Measurements from ENCODE around the gene PHLDB3. TPM values are rescaled to one million over a fixed set of nuclear protein-coding genes. Genes with fewer than 3 reads are reported as not detected.

PHLDB3 gene
- total RNA-seq, 4 donors from 2014 or later: 45.3 to 92.8 (median 61.9) TPM

- Histone ChIP-seq H3K27me3 (no peaks in the 10 kb centered on the region), H3K36me3 (peaks cover 0 to 32% (median 0%) of the 10 kb centered on the region in 3 donors), H3K27ac (peak overlapping the region; percentile 16 to 97 (median 94)), H3K4me1 (peaks cover 8 to 47% (median 14%) of the 10 kb centered on the region in 3 donors), H3K4me3 (no peak overlapping the region), H3K9me3 (no peaks in the 10 kb centered on the region)
- no peak for TF ChIP-seq POLR2A (IDR thresholded peaks at IDR 0.05)
- peak in 5 of 6 experiments; percentile 30 to 63 (median 47) for TF ChIP-seq CTCF (IDR thresholded peaks at IDR 0.05)
- no peak for DNase-seq
- intact Hi-C loops (cut with DNase I): loop anchor here (10.0 kb wide), 1 partner anchor 60 kb away; the partner anchor contains the start of genes IRGQ and ZNF576
- WGBS, 2 donors: 64 to 70% methylated on average over 24 to 30 of the region's 62 CpGs
Measured at GRCh38 chr19:43534816-43535761, 30.5 kb upstream of the PHLDB3 start.

DNA sequence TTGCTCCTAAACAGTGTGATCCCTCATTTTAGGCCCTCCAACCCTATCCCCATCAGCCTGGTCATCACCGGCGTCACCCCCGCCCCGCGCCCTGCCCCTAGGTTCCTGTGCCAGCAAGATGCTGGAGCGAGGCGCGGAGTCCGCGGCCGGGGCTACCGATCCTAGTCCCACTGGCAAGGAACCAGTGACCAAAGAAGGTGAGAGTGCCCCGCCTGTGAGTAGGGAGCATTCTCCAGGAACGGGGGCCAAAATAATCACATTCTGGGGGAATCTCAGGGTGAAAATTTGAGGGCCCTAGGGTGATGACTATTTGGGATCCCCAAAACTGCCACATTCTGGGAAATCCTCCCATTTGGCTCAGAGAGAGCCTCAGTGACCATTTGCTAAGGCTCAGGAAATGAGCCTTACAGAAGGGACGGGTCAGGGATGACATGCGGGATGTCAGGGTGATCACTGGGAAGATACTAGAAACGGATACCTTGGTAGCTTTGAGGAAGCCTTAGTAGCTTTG is 29.8 kb upstream of the PHLDB3 start:
- Histone ChIP-seq H3K4me1 (peaks cover 8 to 54% (median 14%) of the 10 kb centered on the region in 3 donors), H3K27me3 (no peaks in the 10 kb centered on the region), H3K36me3 (peaks cover 0 to 25% (median 0%) of the 10 kb centered on the region in 3 donors), H3K4me3 (peak overlapping the region; percentile 14 to 78 (median 59)), H3K27ac (peak overlapping the region; percentile 16 to 97 (median 94)), H3K9me3 (no peaks in the 10 kb centered on the region)
- intact Hi-C loops (cut with DNase I): loop anchor here (10.0 kb wide), 1 partner anchor 60 kb away; the partner anchor contains the start of genes IRGQ and ZNF576
- no peak for DNase-seq
- WGBS, 2 donors: 17 to 33% methylated on average over 4 to 6 of the region's 17 CpGs
- TF ChIP-seq POLR2A (IDR thresholded peaks at IDR 0.05): no peak
- TF ChIP-seq CTCF (IDR thresholded peaks at IDR 0.05): no peak

DNA sequence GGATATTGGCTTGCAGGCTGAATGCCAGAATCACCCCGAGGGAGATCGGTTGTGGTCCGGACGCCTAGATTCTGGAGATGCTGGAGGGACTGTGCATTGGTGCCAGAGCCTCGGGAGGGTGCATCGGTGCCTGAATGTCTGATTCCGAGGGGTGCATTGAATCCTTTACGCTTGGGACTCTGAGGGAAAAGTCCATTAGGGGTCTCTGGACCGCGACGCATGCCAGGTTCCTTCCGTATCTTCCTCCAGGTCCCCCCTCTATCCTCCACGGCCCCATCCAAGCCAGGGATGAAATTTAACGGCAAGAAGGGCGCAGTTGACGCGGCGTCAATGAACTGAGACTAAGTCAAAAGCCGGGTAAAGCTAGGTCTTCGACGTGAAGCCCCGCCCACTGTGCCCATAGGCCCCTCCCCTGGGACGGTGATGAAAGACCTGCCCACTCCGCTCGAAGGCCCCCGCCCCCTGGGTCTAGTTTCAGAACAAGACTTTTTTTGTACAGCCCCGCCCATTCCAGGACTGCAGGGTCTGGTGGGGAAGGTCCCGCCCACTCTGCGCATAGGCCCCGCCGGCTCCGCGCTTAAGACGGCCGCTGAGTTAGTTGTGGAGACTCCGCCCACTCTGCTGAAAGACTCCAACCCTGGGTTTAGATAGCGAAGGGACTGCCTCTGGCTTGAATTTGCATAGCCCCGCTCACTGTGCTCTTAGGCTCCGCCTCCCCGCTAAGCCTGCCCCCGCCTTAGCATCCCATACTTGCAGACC is 29.2 kb upstream of the PHLDB3 start:
- H3K4me1 ChIP-seq: peaks cover 8 to 56% (median 14%) of the 10 kb centered on the region in 3 donors
- H3K4me3 ChIP-seq: peak overlapping the region; percentile 49 to 78 (median 59)
- H3K36me3 ChIP-seq: peaks cover 0 to 19% (median 0%) of the 10 kb centered on the region in 3 donors
- H3K27me3 ChIP-seq: no peaks in the 10 kb centered on the region
- peak overlapping the region; percentile 84 to 97 (median 94) for H3K27ac ChIP-seq
- WGBS, 2 donors: 0% methylated on average over 7 to 15 of the region's 41 CpGs
- peak; percentile 98 for DNase-seq
- intact Hi-C loops (cut with DNase I): loop anchor here (10.0 kb wide), 1 partner anchor 61 kb away; the partner anchor contains the start of genes IRGQ and ZNF576
- TF ChIP-seq CTCF (IDR thresholded peaks at IDR 0.05) (no peak), POLR2A (IDR thresholded peaks at IDR 0.05) (no peak)
- H3K9me3 ChIP-seq: no peaks in the 10 kb centered on the region

GRCh38 chr19:43532962-43533545 is 28.5 kb upstream of the PHLDB3 start, which contains the start of gene ZNF575:
Gene ZNF575, plus strand, starts transcription at chr19:43533188. Its CDS starts 1,235 bp downstream, at chr19:43534423.
- 0% methylated on average over 9 to 19 of the region's 47 CpGs for WGBS, 2 donors
- peak within 1 kb of the TSS; percentile 84 to 97 (median 94) for H3K27ac ChIP-seq
- intact Hi-C loops (cut with DNase I): loop anchor here (10.0 kb wide), 1 partner anchor 62 kb away; the partner anchor contains the start of genes IRGQ and ZNF576

More at GRCh38 chr19:43532962-43533545, 28.5 kb upstream of the PHLDB3 start, which contains the start of gene ZNF575:
- DNase-seq: peak; percentile 75
- Histone ChIP-seq H3K4me1 (peaks cover 8 to 63% (median 14%) of the 10 kb centered on the region in 3 donors), H3K4me3 (peak within 1 kb of the TSS; percentile 49 to 78 (median 59)), H3K27me3 (no peaks in the 10 kb centered on the region), H3K36me3 (peaks cover 0 to 12% (median 0%) of the 10 kb centered on the region in 3 donors), H3K9me3 (no peaks in the 10 kb centered on the region)
- TF ChIP-seq CTCF (IDR thresholded peaks at IDR 0.05): no peak
- TF ChIP-seq POLR2A (IDR thresholded peaks at IDR 0.05): peak in 1 of 4 donors; percentile 37

All from esophagus squamous epithelium (tissue), 5 donors.